Right kidney (tissue), 1 donor: ENCODE results near the gene ALG6.
"Not testable (repeated sequence)": the region's sequence is repeated elsewhere in the genome, so short reads cannot be mapped to it uniquely, and the experiment has no call there.

Experiments
- DNase-seq: peaks from one replicate; pipeline ENCODE4 v3.0.0-alpha.2; 2016

ALG6 gene

DNA sequence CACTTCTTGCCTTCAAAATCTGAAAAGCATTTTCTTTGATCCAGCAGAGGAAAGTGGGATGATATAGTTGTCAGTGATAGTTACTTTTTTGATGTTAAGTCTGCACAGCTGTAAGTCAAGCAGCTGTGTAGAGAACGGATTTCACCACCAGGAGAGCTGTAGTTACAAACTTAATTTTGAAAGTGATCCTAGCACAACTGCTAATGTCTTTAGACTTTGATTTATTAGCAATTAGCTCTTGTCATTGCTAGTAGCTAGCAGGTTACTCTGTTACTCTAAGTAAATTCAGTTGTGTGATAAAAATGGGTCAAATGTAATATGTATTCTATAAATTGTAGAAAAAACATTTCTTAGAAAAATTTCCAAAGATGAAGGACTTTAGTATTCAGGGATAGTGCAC is 46.0 kb downstream of the ALG6 start:
- DNase-seq, result no peak

- no peak for DNase-seq
Measured at GRCh38 chr1:63414691-63415365, 47.4 kb downstream of the ALG6 start.

GRCh38 chr1:63418101-63418500 is 50.7 kb downstream of the ALG6 start:
- DNase-seq, result no peak

- DNase-seq, result not testable (repeated sequence)
Measured at GRCh38 chr1:63420746-63421145, 53.3 kb downstream of the ALG6 start.

DNA sequence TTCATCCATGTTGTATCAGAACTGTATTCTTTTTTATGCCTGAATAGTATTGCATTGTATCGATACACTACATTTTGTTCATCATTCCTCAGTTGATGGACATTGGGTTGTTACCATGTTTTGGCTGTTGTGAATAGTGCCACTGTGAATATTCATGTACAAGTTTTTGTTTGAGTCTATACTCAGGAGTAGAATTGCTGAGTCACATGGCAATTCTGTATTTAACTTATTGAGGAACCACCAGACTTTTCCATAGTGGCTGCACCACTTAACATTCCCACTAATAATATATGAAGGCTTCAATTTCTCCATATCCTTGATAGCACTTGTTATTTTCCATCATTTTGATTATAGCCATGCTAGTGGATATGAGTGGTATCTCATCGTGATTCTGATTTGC is 56.2 kb downstream of the ALG6 start:
- no peak for DNase-seq

DNA sequence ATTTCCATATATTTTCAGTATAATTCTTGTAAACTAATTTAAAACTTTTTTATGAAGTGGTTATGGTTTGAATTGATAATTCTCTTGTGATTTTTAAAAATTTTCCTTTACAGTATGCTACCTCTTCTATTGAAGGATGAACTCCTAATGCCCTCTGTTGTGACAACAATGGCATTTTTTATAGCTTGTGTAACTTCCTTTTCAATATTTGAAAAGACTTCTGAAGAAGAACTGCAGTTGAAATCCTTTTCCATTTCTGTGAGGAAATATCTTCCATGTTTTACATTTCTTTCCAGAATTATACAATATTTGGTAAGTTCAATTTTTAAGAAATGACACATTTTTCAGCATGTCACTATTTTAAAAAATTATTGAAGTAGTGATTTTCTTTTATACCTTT is 61.4 kb downstream of the ALG6 start:
- no peak for DNase-seq

DNA sequence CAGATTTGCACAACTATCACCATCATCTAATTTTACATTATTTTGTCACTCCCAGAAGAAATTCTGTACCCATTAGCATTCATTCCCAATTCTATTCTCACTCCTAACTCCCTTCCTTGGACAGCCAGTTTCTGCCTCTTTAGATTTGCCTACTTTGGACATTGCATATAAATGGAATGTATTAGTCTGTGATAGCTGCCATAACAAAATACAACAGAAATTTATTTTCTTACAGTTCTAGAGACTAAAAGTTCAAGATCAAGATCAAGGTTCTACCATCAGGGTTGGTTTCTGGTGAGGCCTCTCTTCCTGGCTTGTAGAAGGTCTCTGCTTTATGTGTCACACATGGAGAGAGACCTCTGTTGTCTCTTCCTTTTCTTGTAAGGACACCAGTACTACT is 61.9 kb downstream of the ALG6 start:
- DNase-seq, result no peak

DNA sequence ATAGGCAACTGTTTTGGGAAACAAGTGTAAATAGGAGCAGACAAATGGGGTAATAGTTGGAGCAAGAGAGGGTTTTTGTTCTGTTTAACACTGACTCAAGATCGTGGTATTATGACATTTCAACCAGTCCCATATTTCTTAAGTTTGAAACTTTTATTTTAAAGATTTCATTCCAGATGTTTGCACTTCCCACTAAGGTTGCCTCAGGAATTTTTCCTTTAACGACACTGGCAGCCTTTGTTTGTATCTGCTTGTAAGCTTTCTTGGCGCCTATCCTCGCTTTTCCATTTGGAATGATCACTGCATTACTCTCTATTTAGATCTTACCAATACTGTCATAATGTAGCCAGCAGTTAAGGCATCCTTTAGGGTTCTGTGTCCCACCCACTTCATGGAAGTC is 67.7 kb downstream of the ALG6 start:
- DNase-seq, result no peak

- no peak for DNase-seq
Measured at GRCh38 chr1:63442141-63442475, 74.7 kb downstream of the ALG6 start.

- DNase-seq, result no peak
Measured at GRCh38 chr1:63448731-63449246, 81.4 kb downstream of the ALG6 start.

DNA sequence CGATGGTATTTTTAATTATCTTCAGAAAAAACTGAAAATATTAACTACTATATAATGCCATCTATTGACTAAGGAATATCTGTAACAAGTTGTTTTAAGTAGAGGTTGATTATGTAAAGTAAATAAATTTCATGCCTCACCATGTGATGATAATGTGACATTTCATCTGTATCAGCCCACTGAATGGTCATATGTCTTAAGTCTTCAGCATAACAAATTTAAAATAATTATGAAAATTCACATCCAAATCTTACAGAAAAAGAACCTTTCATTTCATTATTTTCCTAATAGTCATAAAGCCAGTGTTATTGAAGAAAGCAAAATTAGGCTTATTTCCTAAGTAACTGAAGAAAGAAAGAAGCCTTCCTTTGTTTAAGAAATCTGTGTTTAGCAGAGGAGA is 83.0 kb downstream of the ALG6 start:
- DNase-seq, result no peak

- no peak for DNase-seq
Measured at GRCh38 chr1:63453232-63453631, 85.8 kb downstream of the ALG6 start.

- DNase-seq, result no peak
Measured at GRCh38 chr1:63454269-63454668, 86.8 kb downstream of the ALG6 start.

DNA sequence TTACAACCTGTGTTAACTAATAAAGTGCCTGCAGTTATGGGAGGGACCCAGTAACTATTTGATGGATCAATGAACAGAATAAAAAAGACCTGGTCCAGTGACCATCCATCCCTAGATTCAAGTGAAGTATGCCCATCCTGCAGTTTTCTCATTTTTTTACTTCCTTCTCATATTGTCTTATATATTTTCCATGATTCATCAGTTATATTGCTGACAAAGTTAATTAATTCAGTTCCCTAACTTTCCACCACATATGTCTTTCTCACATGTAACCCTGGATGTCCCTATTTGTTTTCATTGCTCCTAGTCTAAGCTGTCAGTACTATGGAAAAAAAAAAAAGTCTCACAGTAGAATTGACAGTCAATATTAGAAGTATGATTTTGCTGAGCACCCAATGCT is 91.3 kb downstream of the ALG6 start:
- no peak for DNase-seq

GRCh38 chr1:63461661-63462230 is 94.3 kb downstream of the ALG6 start:
- no peak for DNase-seq

GRCh38 chr1:63463248-63463647 is 95.8 kb downstream of the ALG6 start:
- no peak for DNase-seq

- no peak for DNase-seq
Measured at GRCh38 chr1:63466181-63466580, 98.8 kb downstream of the ALG6 start.

GRCh38 chr1:63466759-63467158 is 99.3 kb downstream of the ALG6 start:
- no peak for DNase-seq

DNA sequence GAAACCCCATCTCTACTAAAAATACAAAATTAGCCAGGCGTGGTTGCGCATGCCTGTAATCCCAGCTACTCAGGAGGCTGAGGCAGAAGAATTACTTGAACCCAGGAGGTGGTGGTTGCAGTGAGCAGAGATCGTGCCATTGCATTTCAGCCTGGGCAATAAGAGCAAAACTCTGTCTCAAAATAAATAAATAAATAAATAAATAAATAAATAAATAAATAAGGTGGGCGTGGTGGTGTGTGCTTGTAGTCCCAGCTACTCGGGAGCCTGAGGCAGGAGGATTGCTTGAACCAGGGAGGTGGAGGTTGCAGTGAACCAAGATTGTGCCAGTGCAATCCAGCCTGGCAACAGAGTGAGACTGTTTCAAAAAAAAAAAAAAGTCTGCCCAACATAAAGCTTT is 101.3 kb downstream of the ALG6 start:
- not testable (repeated sequence) for DNase-seq

- DNase-seq, result no peak
Measured at GRCh38 chr1:63475761-63476160, 108.3 kb downstream of the ALG6 start.

- no peak for DNase-seq
Measured at GRCh38 chr1:63480057-63480456, 112.6 kb downstream of the ALG6 start.

DNA sequence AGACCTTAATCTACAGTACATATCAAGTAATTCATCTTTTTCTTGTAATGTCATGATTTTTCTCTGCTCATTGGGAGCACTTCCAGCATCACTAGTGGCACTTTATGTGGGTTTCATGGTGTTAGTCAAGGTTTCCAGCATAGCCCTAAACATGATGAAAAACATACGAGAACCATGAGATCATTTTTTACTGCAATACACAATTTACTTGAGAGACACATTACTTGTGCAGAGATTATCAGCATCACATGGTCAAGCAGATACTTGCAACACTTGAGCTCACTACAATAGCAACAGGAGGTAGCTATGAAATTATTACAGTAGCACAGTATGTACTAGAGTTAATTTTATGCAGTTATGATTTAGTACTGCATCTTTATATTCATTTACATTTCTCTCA is 119.2 kb downstream of the ALG6 start:
- no peak for DNase-seq

DNA sequence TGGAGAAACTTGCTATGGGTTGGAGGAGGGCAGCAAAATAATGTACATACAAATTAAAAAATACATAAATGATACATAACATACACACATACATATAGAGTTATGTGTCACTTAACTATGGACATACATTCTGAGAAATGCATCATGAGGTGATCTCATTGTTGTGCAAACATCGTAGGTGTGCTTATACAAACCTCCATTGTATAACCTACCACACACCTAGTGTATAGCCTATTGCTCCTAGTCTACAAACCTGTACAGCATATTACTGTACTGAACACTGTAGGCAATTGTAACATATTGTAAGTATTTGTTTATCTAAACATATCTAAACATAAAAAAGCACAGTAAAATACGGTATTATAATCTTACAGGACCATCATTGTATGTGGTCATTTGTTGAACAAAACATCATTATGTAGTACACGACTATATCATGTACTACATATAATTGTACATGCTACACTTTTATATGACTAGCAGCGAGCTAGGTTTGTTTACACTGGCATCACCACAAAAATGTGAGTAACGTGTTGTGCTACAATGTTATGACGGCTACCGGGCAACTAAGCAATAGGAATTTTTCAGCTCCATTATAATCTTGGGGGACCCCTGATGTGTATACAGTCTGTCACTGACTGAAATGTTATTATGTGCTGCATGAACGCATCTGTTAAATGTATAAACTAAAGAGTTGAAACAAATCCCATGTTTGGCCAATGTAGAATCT is 120.1 kb downstream of the ALG6 start:
- DNase-seq, result no peak
